ENCODE measurements around the gene ARHGAP1. TPM values are rescaled to one million over a fixed set of nuclear protein-coding genes. Genes with fewer than 3 reads are reported as not detected.

The ARHGAP1 gene
- total RNA-seq, 1 donor from 2014 or later, result 98.1 TPM

DNA sequence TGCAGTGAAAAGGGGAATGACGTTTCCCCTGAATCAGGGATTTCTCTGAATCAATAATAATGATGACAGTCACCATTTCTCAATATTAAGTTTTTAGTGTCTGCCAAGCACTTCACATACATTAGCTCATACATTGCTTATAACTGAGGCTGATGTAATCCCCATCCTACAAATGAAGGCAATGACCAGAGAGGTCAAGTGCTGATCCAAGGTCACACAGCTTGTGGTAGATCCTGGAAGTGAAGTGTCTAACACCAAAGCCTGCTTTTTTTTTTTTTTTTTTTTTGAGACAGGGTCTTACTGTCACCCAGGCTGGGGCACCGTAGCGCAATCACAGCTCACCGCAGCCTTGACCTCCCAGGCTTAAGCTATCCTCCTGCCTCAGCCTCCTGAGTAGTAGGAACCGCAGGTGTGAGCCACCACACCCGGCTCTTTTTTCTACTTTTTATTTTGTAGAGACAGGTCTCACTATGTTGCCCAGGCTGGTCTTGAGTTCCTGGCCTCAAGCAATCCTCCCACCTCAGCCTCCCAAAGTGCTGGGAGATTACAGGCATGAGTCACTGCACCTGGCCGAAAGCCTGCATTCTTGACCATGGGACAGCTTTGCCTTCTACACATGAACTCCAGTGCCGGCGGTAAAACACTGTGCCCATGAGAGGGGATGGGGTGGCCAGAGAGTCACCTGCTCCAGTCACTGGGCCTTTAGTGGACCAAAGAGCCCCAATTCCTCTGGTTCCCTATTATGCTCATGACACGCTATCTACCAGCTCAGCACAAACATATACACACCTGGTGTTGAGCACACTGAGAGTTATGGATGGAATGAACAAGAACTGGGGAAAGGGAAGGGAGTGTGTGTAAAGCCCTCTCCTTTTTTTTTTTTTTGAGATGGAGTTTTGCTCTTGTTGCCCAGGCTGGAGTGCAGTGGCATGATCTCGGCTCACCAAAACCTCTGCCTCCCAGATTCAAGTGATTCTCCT is 17.4 kb downstream of the ARHGAP1 start:
- H3K27ac Mint-ChIP-seq (ENCODE audit: unreplicated experiment), result no peak overlapping the region
- no peak for DNase-seq (ENCODE audit: extremely low spot score, unreplicated experiment)
- TF ChIP-seq, protein P1, sequence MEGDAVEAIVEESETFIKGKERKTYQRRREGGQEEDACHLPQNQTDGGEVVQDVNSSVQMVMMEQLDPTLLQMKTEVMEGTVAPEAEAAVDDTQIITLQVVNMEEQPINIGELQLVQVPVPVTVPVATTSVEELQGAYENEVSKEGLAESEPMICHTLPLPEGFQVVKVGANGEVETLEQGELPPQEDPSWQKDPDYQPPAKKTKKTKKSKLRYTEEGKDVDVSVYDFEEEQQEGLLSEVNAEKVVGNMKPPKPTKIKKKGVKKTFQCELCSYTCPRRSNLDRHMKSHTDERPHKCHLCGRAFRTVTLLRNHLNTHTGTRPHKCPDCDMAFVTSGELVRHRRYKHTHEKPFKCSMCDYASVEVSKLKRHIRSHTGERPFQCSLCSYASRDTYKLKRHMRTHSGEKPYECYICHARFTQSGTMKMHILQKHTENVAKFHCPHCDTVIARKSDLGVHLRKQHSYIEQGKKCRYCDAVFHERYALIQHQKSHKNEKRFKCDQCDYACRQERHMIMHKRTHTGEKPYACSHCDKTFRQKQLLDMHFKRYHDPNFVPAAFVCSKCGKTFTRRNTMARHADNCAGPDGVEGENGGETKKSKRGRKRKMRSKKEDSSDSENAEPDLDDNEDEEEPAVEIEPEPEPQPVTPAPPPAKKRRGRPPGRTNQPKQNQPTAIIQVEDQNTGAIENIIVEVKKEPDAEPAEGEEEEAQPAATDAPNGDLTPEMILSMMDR (IDR thresholded peaks at IDR 0.05), result no peak
- H3K27me3 Mint-ChIP-seq (ENCODE audit: unreplicated experiment), result no peaks in the 10 kb centered on the region
- H3K4me1 Mint-ChIP-seq (ENCODE audit: unreplicated experiment), result peaks cover 2% of the 10 kb centered on the region
- peaks cover 23% of the 10 kb centered on the region for H3K36me3 Mint-ChIP-seq (ENCODE audit: unreplicated experiment)
- no peaks in the 10 kb centered on the region for H3K9me3 Mint-ChIP-seq (ENCODE audit: unreplicated experiment)
- no peak overlapping the region for H3K4me3 Mint-ChIP-seq (ENCODE audit: unreplicated experiment)

DNA sequence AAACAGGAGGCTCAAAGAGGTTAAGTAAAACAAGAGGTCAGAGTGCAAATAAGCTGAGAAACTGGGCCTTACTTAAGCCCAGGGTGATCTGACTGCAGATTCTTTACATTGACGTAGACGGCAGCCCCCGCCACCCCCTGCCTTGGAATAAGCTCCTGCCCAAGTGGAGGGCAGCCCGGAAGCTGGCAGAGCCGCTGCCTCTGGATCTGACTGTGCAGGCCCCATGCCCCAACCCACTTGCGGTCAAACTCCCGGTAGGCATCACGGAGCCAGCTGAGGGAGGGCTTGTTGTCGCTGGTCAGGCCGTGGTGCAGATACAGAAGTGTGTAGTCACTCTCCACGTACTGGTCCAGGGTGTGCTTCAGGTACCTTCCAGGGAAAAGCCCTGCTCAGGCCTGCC is 18.6 kb downstream of the ARHGAP1 start:
- no peak for DNase-seq (ENCODE audit: extremely low spot score, unreplicated experiment)
- TF ChIP-seq, protein P1 (IDR thresholded peaks at IDR 0.05), result no peak
- no peak overlapping the region for H3K27ac Mint-ChIP-seq (ENCODE audit: unreplicated experiment)

DNA sequence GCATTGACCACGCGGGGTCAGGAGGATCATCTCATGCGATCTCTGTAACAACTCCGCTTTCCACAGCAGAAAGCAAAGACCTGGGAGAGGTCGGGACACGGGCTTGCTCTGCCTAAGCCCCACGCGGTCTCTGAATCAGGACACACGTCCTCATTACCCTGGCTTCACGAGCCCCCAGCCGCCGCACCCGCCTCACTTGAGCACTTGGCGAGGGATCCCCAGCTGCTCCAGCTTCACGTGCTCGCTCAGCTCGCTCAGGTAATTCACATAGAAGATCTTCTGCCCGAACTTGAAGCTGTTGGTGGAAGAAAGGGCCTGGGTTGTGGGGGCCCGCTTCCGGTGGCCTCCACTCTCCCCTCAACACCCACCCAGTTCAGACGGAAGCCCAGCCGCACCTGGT is 19.6 kb downstream of the ARHGAP1 start:
- Mint-ChIP-seq H3K4me1 (ENCODE audit: unreplicated experiment) (peaks cover 3% of the 10 kb centered on the region), H3K27ac (ENCODE audit: unreplicated experiment) (no peak overlapping the region), H3K4me3 (ENCODE audit: unreplicated experiment) (no peak overlapping the region), H3K27me3 (ENCODE audit: unreplicated experiment) (no peaks in the 10 kb centered on the region), H3K9me3 (ENCODE audit: unreplicated experiment) (no peaks in the 10 kb centered on the region), H3K36me3 (ENCODE audit: unreplicated experiment) (peaks cover 19% of the 10 kb centered on the region)
- DNase-seq (ENCODE audit: extremely low spot score, unreplicated experiment), result no peak
- TF ChIP-seq, protein P1 (IDR thresholded peaks at IDR 0.05), result no peak

More for the DNA sequence above, 18.6 kb downstream of the ARHGAP1 start:
- H3K27me3 Mint-ChIP-seq (ENCODE audit: unreplicated experiment), result no peaks in the 10 kb centered on the region
- H3K4me1 Mint-ChIP-seq (ENCODE audit: unreplicated experiment), result peaks cover 2% of the 10 kb centered on the region
- no peaks in the 10 kb centered on the region for H3K9me3 Mint-ChIP-seq (ENCODE audit: unreplicated experiment)
- no peak overlapping the region for H3K4me3 Mint-ChIP-seq (ENCODE audit: unreplicated experiment)
- H3K36me3 Mint-ChIP-seq (ENCODE audit: unreplicated experiment), result peaks cover 19% of the 10 kb centered on the region

DNA sequence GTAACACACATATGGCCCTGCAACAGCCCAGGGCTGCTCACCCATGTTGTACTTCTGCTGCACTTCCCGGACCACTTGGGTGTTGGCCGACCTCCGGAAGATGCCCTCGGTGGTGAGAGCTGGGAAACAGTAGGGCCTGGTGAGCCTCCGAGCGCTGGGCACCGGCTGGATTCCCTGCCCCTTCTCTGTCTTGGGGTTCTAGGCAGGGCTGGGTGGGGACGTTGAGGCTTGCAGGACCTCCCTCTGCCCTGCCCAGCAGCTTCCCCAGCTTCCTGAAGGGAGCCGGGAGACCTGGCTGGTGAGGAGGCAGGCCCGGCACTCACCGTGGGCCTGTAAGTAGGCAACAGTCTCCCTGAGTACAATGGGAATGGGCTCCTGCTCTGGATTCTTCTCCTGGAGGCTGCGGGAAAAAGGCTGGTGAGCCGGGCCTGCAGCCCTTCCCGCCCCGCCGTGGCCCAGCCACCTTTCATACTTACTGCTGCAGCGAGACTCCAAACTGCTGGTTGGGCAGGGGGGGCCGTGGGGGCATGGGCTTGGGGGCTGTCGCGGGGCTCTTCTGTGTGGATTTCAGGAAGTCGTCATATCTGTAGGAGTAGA is 20.2 kb downstream of the ARHGAP1 start:
- H3K36me3 Mint-ChIP-seq (ENCODE audit: unreplicated experiment), result peaks cover 19% of the 10 kb centered on the region
- peaks cover 9% of the 10 kb centered on the region for H3K4me1 Mint-ChIP-seq (ENCODE audit: unreplicated experiment)
- no peak for DNase-seq (ENCODE audit: extremely low spot score, unreplicated experiment)
- TF ChIP-seq, protein P1 (IDR thresholded peaks at IDR 0.05), result no peak
- no peaks in the 10 kb centered on the region for H3K27me3 Mint-ChIP-seq (ENCODE audit: unreplicated experiment)
- no peaks in the 10 kb centered on the region for H3K9me3 Mint-ChIP-seq (ENCODE audit: unreplicated experiment)
- H3K27ac Mint-ChIP-seq (ENCODE audit: unreplicated experiment), result no peak overlapping the region
- no peak overlapping the region for H3K4me3 Mint-ChIP-seq (ENCODE audit: unreplicated experiment)

Measured in osteocyte (in vitro differentiated cells).